GM21526 (cell line): Measurements from ENCODE around the gene SMURF2.
"Not testable (repeated sequence)": the region's sequence is repeated elsewhere in the genome, so short reads cannot be mapped to it uniquely, and the experiment has no call there.

ENCODE experiments used
- ATAC-seq: cut with Tn5 transposase; IDR thresholded peaks from one replicate; pipeline ENCODE4 v1.9.1; 2021; ENCODE audit warnings: moderate library complexity; ENCODE audit not compliant: unreplicated experiment, low FRiP score

Gene SMURF2

DNA sequence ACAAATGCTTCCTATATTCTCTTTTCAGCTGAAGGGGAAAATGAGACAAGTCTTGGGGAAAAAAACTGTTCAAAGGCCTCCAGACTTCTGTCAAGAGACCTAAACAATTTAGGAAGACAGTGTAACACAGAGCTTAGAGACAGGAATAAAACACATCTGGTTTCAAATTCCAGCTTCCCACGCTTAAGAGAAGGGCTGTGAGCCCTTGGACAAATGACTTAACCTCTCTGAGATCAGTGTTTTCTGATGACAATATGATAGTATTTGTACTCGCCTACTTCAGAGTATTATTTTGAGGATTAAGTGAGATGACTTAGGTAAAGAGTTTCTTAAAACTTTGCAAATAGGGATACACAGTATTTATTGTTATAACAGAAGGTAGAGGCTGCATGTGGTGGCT is 29.5 kb downstream of the SMURF2 start:
- no peak for ATAC-seq

DNA sequence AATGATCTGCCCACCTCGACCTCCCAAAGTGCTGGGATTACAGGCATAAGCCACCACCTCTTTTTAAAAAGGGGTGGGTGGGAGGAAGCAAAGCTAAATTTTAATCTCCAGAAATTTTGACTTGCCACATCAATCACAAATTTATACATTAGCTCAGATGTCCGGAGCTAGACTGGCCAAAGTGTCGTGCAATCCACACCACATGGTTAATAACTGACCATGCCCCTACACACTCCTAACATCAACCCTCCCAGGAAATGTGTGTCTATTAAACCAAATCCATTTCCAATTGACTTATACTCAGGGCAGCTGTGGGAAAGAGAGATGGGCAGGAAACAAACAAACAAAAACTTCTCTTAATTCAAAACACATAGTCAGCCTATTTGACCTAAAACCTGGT is 29.9 kb downstream of the SMURF2 start:
- no peak for ATAC-seq

DNA sequence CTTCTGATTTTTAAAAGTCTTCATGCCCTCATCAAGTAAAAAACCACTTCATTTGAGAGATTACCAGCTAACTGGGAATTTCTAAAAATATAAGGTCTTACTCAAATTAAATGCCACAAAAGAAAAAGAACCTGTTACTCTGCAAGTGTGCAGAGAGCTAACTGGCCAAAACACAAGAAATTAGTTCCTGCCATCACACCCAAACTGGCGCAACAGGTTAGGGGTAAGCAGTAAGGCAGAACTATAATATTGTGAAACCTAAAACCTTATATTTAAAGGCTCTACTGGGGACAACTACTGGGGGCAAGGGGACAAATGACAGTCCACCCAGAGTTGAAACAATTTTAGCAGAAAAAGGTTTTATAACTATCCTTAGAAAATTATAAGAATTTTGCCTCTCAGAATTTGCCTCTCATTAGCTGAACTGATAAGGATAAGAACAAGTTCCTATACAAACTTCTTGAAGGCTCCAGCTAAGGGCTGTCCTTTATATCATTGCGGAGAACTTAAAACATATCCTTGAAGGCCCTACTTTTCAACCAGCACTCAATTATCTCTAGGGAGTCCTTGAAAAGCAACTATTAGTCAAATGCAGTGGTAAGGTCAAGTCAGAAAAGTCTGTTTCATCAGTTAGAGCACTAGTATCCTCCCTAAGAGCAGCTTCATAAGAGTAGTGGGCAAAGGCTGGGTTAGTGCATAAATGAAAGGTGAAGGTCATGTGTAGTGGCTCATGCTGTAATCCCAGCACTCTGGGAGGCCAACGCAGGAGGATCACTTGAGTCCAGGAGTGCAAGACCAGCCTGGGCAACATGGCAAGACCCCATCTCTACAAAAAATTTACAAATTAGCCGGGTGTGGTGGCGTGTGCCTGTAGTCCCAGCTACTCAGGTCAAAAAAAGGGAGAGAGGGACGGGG is 31.5 kb downstream of the SMURF2 start:
- no peak for ATAC-seq

DNA sequence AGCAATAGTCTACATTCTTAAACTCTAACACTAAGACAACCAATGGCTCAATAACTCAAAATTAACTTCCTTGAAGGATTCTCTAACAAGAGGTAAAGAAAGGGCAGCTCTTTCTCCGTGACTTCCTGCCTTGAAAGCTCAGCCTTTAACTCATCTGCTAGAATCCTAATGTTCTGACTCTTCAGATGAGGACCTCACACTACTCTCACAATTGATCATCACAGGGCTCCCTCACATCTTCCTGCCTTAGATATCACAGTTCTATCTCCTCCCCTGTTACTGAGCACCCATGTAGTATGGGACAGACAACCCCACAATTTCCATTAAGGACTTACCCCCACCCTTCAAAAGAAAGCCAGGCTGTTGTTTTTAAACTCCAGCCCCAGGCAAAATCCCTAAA is 33.5 kb downstream of the SMURF2 start:
- no peak for ATAC-seq

DNA sequence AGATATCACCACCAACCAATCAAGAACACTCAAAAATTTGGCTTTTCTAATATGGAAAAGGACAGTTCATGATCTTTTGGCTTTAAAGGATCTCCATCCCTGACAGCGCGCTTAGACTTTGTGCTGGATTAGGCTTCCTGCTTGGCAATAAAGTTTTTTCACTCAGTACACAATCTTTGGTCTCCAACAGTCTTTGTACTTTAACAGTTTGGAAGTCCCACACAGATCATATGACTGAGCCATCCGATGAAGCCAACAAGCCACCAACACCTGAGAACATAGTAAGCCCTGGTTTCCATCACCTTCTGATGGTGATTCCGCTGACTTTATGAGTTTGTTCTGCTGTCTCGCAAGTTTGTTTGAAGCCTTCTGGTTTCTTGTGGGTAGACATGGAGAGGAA is 34.3 kb downstream of the SMURF2 start:
- no peak for ATAC-seq

DNA sequence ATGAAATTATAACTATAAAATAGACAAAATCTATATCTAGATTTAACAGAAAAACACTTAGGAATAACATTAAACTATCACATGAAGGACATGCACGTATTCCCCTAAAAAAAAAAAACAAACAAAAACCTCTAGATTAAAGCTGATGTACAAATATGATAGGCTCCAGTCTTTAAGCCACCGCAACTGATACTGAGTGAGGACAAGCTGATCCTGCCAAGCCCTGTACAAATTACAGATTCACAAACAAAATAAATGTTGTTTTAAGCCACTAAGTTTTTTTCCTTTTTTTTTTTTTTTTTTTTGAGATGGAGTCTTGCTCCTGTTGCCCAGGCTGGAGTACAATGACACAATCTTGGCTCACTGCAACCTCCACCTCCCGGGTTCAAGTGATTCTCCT is 35.3 kb downstream of the SMURF2 start:
- ATAC-seq, result no peak

DNA sequence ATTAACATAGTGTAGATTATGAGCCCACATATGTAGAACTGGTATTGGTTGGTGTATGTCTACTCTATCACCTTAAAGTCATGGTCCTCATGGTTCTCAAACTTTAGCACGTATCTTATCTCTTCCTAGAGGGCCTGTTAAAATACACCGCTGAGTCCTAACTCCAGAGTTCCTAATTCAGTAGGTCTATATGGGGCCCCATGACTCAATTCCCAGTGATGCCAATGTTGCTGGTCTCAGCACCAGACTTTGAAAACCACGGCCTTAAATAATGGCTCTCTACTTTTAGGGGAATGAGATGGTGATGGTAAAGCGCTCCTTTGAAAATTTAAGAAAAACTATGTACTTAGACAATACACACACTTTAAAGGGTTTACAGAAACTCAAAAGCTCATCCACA is 36.6 kb downstream of the SMURF2 start:
- no peak for ATAC-seq

DNA sequence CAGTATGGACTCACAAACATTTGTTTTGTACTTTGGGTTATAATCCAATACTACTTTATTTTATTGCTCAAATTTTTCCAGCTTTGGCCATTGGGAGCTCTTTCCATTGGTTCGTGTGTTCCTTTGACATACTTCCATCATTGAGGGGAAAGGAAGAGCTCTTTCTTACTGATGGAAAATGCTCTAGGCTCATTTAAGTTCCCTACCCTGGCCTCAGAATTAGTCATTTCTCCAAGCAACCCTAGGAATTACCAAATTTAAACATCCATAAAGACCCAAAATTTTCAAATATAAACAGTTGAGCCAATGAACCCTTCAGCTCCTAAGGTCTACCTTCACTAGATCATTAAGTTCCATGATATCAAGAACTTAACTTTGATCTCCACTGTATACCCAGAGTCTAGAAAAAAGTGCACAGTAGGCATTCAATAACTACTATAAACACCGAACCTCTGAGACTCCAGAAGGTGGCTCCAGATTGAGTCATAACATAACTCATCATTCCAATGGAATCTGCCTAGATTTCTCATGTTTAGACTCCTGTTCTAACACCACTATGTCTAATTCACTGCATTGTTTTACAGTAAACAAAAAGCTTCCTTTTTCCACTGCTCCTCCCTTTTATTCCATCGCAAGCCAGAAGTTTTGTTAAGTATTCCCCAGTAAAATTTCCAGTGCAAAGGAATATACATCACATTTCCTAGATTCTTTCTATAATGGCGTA is 39.0 kb downstream of the SMURF2 start:
- ATAC-seq, result no peak

DNA sequence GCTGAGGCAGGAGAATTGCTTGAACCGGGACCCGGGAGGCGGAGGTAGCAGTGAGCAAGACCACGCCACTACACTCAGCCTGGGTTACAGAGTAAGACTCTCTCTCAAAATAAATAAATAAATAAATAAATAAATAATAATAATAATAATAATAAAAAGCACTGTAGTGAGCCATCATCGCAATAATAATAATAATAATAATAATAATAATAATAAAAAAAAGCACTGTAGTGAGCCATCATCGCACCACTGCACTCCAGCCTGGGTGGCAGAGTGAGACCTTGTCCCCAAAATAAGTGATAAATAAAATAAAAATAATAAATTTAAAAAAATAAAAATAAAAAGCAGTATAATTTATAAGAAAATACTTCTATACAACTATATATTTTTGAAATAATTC is 40.3 kb downstream of the SMURF2 start:
- ATAC-seq, result no peak

DNA sequence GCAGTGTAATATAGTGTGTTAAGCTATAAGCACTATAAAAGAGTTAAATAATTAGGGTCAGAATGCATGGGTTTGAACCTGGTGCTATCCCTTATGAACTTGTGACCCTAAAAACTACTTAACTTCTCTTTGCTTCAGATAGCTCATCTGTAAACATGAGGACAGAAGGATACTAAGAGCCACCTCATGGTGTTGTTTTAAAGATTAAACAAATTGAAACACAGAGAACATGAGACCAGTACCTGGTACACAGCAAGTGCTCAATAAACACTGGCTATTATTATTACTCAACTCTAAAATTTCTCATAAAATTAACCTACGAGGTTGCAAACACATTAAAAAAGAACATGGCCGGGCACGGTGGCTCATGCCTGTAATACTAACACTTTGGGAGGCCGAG is 43.3 kb downstream of the SMURF2 start:
- no peak for ATAC-seq

DNA sequence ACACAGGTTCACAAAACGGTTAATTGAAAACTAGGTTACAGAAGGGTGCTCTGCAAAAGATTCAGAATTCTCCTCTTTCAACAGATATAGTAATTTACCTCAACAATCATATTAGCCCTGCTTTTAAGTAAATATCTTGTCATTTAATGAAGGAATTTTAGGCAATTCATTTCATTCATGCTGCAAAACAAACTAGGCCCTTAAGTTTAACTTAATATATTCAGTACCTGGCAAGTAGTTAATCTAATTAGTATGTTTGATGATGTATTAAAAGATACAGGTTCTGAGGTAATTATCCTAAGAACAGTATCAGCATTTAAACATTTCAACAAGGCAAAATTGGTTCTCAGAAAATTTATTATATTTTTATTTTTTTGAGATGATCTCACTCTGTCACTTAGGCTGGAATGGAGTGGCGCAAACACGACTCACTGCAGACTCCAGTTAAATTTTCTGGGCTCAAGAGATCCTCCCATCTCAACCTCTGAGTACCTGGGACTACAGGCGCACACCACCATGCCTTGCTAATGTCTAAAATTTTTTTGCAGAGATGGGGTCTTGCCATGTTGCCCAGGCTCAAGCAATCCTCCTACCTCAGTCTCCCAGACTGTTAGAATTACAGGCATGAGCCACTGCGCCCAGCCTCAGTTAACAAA is 44.9 kb downstream of the SMURF2 start:
- ATAC-seq, result no peak

DNA sequence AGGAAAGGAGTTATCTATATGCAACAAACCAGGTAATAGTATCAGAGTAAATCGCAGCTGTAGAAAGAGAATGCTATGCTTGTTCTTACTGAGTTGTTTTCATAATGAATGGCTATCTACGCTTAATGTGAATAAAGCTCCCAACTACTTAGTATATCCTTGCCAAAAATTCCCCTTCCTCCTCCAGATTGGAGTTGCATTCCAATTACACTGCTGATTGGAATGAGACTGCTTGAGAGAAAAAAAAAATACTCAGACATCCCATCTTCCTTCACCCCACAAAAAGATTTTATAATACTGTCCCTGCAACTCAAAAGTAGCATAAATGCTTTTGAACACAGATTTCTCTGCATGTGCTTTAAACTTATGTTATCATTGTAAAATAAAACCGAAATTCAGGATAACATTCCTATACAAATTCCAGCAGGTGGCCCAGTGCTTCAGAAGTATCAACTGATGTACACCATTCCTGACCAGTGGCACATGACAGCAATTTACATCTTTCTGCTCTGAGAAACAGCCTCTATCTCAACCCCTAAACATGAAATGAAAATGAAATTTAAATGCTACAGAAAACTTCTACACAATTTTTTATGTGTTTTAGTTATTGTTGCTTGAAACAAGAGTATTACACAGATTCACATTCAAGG is 47.0 kb downstream of the SMURF2 start:
- no peak for ATAC-seq

DNA sequence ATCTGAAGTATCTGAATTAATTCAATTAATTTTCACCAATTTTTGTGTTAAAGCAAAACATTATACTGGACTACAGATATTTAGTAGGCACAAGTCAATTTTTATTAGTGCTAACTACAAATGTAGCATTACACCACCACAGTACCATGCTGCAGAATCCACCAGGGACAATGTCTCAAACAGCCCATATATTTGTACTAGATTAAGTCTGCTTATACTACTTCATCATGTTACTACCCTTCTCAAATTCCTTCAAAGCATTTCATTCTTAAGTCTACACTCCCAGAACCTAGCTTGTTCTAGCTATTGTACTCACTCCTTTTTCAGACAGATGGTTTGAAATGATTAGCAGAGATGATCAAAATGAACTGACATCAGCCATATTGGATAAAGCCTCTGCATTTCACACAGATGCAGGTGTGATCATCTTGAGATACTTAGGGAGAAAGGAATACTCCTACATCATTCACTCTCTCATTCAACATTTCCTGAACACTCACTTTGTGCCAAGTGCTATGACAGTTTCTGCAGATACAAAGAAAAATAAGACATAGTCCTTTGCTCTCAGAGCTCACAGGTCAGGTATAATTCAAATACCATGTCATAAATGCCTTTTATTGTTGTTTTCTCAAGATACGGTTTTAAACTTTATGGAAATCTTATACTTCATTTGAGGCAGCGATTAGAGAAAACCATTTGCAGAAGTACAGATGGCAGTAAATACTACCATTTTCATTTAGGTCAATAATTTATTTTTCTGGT is 47.7 kb downstream of the SMURF2 start:
- ATAC-seq, result no peak

DNA sequence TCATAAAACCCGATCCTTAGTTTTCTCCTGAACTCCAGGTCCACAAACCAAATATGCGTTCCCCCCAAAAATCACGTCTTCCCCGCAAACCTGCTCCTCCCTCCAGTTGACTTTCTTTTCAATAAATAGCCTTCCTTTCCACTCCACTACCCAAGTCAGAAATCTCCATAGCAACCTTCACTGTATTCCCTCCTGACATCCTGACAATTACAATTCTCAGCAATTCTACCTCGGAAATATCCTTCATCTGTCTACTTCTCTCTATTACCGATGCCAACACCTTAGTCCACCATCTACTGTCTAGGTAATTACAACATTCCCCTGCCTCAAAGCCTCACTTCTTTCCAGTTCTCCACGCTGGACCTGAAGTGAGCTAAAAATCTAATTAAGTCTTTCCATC is 50.7 kb downstream of the SMURF2 start:
- no peak for ATAC-seq

DNA sequence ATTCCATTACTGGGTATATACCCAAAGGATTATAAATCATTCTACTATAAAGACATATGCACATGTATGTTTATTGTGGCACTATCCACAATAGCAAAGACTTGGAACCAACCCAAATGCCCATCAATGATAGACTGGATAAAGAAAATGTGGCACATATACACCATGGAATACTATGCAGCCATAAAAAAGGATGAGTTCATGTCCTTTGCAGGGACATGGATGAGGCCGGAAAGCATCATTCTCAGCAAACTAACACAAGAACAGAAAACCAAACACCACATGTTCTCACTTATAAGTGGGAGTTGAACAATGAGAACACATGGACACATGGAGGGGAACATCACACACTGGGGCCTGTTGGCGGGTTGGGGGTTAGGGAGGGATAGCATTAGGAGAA is 51.9 kb downstream of the SMURF2 start:
- ATAC-seq, result not testable (repeated sequence)

DNA sequence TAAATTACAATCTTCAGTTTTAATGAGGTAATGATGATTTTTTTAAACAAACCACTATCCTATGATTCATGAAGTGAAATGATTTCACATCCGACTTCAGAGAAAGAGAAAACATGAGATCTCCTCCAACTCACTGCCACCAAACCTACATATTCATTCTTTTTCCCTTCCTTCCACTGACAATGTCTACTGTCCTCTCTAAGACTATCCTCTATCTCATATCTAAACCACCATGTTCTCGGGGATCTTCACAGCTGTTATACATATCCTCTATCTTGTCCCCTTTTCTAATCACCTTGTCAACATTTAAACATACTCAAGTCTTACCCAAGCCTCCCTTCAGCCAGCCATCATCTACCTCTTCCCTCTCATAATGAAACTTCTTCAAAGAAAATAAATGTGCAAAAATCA is 53.5 kb downstream of the SMURF2 start:
- no peak for ATAC-seq

DNA sequence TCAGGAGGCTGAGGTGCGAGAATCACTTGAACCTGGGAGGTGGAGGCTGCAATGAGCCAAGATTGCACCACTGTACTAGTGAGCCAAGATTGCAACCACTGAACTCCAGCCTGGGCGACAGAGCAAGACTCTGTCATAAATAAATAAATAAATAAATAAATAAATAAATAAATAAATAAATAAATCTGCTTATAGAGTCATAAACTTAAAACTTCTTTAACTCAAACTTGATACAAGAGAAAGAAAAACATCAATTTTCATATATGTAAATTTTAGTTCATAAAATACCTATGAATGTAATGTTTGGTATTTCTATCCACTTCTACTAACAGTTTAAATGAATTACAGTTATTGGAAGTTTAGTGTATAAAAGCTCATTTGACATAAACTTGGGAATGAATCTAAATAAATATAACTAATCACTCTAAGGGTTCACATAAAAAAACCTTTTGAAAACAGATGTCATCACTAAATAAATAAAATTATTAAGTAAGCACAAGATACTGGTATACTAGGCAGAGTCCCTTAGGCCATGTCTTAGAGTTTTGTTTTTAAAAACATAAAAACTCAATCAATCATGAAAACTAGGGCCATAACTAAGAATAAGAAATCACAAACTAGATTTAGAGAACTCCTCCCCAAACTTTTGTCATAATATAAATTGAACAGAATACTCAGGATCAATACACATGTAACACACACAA is 54.1 kb downstream of the SMURF2 start:
- ATAC-seq, result no peak

DNA sequence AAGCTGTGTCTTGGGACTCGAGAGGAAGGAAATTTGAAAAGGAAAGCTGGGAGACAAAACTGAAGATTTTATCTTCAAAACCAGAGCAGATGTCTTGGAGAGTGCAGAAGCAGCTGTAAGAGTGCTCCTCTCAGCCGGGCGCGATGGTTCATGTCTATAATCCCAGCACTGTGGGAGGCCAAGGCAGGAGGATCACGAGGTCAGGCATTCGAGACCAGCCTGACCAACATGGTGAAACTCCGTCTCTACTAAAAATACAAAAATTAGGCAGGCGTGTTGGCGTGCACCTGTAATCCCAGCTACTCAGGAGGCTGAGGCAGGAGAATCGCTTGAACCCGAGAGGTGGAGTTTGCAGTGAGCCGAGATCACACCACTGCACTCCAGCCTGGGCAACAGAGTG is 57.6 kb downstream of the SMURF2 start:
- not testable (repeated sequence) for ATAC-seq

DNA sequence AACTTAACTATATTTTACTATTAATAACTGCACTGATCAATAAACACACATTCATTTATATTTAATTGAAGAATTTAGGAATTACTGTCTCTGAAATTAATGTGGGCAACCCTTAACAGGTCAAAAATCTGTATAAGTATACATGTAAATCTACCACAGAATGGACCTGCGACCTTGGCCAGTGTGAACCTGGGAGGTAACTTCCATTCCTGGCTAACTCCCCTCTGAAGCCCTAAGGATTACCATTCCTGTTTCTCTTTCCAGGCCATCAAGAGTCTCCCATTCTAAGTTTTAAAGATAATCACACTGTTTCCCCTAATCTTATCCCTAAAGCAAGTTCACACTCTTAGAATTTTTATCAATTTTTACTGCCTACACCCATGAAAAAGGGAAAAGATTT is 58.1 kb downstream of the SMURF2 start:
- ATAC-seq, result no peak

DNA sequence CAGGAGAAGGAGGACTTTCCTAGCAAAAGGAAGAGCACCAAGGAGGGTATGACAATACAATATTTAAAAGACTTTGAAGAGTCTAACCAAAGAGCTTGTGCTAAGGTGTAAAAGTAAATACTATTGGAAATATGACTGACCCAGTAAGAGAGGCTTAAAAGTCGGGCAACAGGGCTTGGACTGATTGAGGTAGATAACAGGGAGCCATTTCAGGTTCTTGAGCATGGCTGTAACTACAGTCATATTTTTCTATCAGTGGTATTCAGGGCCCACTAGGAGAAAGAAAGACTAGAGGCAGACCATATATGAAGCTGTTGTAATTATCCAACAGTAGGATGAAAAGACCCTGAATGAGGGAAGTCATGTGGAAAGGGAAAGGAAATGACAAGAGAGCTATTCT is 62.3 kb downstream of the SMURF2 start:
- ATAC-seq, result no peak
